T follicular helper cell (primary cell): ENCODE measurements around the gene LRP2BP.
"Not testable (repeated sequence)": the region's sequence is repeated elsewhere in the genome, so short reads cannot be mapped to it uniquely, and the experiment has no call there.

Source experiments
- DNase-seq: peaks from one replicate; pipeline ENCODE4 v3.0.0-alpha.2; 2020; ENCODE audit warnings: low read depth

Gene LRP2BP

DNA sequence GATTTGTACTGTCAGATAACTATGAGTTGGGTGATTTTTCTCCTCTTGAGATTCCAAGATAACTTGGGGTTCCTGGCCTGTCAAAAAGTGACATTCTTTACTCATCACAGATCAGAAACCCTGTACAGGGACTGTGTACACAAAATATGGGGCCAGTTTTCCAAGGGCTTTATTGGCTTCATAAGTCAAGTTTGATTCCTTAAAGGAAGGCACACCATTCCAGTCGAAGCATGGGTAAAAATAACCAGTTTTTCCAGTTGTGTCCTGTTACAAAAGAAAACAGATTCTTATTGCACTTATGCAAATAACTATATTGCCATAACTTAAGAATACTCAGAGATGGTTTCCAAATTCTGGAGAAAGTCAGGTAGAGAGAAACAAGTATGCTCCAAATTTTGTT is 70.0 kb downstream of the LRP2BP start:
- not testable (repeated sequence) for DNase-seq

DNA sequence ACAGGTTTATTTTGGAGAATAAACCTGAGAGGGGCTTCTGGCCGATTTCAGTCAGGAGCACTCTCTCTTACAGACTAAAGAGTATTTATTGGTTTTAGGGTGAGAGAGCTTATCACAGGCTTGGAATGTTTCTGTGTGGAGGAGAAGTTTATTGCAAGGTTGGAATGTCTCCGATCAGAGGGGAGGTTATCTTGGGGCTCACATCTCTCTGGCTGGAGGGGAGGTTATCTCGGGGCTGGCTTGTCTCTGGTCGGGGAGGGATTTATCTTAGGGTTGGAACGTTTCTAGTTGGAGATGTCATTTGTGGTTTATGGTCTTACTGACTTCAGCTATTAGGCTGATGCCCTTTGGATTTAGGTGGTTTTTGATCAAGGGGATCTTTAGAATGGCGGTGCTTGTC is 71.4 kb downstream of the LRP2BP start:
- not testable (repeated sequence) for DNase-seq

DNA sequence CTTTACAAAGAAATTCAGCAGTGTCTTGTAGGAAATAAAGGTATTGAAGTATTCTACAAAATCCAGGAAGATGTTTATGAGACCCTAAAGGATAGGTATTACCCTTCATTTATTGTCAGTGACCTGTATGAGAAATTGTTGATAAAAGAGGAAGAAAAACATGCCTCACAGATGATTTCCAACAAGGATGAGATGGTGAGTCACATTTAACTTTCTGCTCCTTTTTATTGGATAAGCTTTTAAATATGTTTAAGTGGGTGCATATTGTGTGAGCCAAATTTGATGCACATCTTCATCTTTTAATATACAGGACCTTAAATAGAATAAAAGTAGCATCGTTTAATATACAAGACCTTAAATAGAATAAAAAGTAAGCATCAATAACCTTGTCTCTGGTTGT is 72.1 kb downstream of the LRP2BP start:
- no peak for DNase-seq

DNA sequence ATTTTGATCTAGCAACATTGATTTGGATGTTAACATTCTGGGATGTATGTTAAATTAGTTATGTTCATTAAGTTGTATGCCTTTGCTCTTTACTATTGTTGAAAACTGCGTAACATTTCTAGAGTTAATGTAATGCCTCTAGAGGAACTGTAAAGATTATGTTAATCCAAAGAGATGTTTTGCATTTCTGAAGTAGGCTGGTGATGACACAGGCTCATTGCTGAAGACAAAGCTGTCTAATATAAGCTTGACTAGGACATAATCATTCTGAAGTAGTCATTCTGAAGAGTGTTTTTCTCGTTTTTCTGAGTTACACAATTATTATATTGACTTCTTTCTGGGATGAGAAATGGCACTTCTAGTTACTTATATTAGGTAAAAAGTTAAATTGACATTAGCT is 72.9 kb downstream of the LRP2BP start:
- DNase-seq: no peak

DNA sequence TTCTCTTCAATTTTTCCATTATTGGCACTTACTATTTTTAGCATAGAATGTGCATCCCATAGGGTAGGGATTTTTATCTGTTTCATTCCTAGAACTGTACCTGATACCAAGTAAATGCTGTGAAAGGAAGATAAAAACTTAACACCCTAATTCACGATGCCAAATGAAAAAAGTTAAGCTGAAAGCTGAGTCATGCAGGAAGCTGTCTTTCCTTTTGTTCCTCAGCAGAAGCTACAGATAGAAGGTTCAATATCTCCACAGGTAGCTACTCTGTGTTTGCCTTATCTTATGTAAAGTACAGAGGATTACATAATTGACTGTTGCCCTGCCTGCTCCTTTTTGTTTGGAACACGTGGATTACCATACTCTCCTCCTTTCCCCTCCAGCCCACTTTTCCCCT is 77.0 kb downstream of the LRP2BP start:
- no peak for DNase-seq

DNA sequence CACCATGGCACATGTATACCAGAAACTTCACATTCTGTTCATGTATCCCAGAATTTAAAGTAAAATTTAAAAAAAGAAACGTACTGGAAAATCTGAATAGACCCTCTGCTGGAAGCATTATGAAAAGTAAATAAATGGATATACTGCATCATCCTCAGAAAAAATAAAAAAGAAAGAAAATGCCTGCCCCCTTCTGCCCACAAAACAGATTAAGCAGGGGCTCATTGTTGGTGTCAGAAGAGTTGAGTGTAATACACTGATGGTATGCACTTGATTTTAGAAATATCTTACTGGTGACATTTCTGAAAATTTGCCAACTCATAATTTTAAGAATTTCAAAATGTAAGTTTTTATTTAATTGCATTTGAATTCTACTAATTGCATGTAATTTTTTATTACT is 77.8 kb downstream of the LRP2BP start:
- no peak for DNase-seq

DNA sequence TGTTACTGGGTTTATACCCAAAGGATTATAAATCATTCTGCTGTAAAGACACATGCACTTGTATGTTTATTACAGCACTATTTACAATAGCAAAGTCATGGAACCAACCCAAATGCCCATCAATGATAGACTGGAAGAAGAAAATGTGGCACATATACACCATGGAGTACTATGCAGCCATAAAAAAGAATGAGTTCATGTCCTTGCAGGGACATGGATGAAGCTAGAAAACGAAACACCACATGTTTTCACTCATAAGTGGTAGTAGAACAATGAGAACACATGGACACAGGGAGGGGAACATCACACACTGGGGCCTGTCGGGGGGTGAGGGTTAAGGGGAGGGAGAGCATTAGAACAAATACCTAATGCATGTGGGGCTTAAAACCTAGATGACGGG is 78.3 kb downstream of the LRP2BP start:
- DNase-seq: not testable (repeated sequence)
